Measurements from ENCODE around the gene SF1.

GRCh38 chr11:64743591-64744543 is 34.5 kb downstream of the SF1 start, which contains the start of gene RASGRP2:
- TF ChIP-seq, protein P1, sequence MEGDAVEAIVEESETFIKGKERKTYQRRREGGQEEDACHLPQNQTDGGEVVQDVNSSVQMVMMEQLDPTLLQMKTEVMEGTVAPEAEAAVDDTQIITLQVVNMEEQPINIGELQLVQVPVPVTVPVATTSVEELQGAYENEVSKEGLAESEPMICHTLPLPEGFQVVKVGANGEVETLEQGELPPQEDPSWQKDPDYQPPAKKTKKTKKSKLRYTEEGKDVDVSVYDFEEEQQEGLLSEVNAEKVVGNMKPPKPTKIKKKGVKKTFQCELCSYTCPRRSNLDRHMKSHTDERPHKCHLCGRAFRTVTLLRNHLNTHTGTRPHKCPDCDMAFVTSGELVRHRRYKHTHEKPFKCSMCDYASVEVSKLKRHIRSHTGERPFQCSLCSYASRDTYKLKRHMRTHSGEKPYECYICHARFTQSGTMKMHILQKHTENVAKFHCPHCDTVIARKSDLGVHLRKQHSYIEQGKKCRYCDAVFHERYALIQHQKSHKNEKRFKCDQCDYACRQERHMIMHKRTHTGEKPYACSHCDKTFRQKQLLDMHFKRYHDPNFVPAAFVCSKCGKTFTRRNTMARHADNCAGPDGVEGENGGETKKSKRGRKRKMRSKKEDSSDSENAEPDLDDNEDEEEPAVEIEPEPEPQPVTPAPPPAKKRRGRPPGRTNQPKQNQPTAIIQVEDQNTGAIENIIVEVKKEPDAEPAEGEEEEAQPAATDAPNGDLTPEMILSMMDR (IDR thresholded peaks at IDR 0.05 in 8 of 11, conservative IDR thresholded peaks at IDR 0.05 in 3 of 11): peak; percentile 76 to 93 (median 84)
- no peak for TF ChIP-seq POLR2A (IDR thresholded peaks at IDR 0.05)
